ENCODE measurements around the gene CFAP73.
"Not testable (repeated sequence)": the region's sequence is repeated elsewhere in the genome, so short reads cannot be mapped to it uniquely, and the experiment has no call there.

CFAP73 gene

GRCh38 chr12:113120670-113121370 lies 28.7 kb upstream of the CFAP73 start:
- no peak for DNase-seq

GRCh38 chr12:113127791-113128199 lies 21.7 kb upstream of the CFAP73 start:
- no peak for DNase-seq

- no peak for DNase-seq
These were observed 20.5 kb upstream of the CFAP73 start for GRCh38 chr12:113128802-113129663.

DNA sequence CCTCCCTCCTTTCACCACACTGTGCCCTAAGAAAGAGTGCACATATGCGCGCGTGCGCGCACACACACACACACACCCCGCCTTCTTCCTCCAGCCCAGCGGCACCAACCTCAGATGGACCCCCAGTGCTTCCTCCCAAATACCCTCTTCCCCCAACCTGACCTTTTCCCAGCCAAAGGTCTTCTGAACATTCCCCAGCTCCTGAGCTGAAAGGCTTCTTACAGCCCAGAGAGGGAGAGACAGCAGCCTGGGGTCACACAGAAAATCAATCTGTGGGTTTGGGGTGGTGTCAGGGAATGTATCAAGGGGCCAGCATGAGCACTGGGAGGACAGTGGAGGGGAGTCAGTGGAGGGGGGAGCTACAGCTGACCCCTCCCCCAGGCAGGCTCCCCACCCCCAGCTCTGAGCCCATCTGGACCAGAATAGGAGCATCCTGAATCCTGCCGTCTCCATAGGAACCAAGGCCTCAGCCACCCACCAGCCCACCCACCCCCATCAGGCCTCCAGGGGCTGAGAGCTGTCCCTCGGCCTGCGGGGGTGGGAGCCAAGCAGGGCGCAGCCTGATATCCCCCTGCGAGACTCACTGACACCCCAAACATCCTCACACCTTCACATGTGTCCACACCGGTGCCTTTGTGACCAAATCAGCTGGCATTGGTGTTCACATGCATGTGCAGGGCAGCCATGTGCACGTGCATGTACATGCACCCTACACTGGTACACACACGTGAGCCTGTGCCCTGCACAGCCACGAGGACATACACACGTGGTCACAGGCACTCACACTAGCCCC lies 19.7 kb upstream of the CFAP73 start:
- no peak for DNase-seq

DNA sequence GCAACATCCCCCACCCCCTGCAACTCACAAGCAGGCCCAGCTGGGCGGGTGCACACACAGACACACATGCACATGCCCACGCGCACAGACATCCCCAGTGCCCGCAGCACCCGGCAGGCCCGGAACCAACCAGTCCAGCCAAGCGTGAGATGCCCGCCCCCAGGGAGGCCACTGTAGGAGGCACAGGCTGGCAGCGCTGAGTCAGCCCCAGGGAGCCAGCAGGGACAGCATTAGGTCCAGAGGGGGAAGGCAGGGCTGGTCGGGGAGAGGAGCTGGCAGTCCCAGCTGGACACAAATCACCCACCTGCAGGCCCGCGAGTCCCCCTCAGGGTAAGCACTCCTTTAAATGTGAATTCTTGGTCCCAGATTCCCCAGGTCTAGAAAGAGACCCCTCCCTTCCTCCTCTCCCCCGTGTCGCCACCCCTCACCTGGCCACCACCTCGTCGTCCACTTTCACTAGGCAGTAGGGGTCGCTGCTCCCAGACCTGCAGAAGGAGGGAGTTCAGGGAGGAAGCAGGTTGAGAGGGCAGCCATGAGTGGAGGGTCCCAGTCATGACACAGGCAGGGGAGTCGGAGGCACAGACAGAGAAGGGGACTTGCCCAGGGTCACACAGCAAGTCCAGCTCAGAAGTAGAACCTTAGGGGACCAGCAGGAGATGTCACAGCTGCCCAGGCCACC lies 18.9 kb upstream of the CFAP73 start:
- peak; percentile 45 for DNase-seq

DNA sequence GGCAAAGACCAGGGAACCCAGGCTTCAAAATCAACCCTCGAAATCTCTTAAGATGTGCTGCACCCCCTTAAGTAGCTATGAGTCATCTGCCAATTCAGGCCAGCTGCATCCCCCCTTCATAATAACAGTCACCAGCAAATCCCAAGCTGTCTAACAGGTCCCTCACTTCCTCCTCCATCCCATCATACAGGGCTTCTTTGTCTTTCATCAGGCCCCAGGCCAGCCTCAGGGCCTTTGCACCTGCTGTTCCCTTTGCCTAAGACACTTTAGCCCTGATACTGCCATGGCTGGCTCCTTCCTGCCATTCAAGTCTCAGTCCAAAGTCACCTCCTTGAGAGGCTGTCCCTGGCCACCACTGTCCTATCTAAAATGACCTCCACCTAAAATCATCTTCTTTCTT lies 18.0 kb upstream of the CFAP73 start:
- DNase-seq: no peak

DNA sequence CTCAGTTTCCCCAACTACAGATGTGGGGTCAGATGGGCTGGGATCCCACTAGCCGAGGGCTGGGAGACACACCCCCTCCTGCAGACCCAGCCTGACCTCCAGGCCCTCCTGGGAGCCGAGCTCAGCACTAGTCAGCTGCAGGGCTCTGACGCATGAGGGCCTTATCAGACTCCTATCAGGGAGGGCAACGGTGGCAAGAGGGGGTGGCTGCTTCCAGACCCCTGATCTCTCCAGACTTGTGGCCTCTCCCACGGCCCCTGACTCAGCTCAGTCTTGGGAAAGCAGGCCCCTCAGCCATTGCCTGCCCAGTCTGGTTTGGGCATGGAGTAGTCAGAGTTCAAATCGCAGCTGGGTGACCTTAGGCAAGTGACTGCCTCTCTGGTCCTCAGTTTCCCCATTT lies 16.5 kb upstream of the CFAP73 start:
- DNase-seq: no peak

GRCh38 chr12:113133666-113134065 lies 15.9 kb upstream of the CFAP73 start:
- no peak for DNase-seq

GRCh38 chr12:113134071-113134470 lies 15.5 kb upstream of the CFAP73 start:
- DNase-seq: no peak

- DNase-seq: no peak
These were observed 15.0 kb upstream of the CFAP73 start for GRCh38 chr12:113134521-113134951.

DNA sequence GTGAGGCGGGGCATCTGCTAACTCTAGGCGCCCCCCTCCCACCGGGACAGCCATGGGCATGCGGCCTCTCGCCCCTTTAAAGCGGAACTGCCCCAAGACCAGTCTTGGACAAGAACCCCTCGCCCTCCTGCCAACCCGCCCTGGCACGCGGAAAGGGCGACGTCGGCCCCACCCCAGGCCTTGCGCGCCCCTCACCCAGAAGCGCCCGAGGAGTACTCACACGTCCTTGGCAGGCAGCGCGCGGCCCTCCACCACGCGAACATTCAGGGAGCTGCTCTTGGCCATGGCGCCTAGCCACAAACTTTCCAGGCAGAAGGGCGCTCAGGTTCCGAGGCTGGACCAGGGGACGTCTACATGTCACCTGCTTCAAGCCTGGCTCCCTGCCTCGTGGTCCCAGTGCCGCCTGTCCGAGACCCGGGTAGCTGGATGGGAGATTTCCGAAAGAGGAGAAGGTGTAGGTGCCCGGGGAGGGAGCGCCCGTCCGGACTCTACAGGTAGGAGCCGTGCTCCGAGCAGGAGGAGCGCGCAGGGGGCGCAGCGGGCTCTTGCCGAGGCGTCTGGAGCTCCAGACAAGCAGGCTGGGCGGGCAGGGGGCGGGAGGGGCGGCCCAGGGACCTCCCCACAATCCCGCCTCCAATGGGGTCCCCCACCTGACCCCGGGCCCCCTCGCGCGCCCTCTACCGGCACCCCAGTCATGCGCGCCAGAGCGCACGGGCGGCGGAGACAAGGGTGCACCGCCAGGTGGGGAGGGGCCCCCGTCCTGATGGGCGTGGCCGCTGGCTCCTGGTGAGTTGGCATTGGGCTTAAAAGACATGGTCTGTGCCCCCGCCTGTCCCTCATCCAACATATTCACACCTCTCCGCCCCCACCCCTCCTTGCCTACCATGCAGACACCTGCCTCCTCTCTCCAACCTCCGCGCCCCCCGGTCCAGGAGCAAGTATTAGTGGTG lies 14.1 kb upstream of the CFAP73 start, which contains the start of gene RASAL1:
RASAL1 (minus strand) TSS at position 584 of the 950 bp plus-strand sequence; CDS start at position 285, 299 bp downstream.
- DNase-seq: peak; percentile 89

GRCh38 chr12:113136128-113136989 lies 13.2 kb upstream of the CFAP73 start:
- DNase-seq: no peak

- DNase-seq: no peak
These were observed 12.5 kb upstream of the CFAP73 start for GRCh38 chr12:113136990-113137511.

- DNase-seq: no peak
These were observed 11.4 kb upstream of the CFAP73 start for GRCh38 chr12:113137861-113138783.

DNA sequence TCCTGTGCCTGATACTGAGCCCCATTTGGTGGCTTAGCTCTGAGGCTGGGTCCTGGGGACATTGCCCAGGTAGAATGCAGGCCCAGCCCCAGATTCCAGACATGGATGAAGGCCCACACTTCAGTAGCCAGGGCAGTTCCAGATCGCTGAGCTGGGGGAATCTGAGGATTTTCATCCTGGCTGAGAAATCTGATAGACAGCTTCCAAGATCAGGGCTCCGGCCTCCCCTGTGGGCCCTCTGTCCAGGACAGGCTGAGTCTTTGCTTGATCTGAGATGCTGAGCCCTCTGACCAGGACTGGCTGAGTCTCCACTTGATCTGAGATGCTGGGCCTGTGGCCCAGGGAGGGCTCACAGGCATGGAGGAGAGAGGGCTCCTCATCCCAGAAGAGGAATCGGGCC lies 10.7 kb upstream of the CFAP73 start:
- no peak for DNase-seq

DNA sequence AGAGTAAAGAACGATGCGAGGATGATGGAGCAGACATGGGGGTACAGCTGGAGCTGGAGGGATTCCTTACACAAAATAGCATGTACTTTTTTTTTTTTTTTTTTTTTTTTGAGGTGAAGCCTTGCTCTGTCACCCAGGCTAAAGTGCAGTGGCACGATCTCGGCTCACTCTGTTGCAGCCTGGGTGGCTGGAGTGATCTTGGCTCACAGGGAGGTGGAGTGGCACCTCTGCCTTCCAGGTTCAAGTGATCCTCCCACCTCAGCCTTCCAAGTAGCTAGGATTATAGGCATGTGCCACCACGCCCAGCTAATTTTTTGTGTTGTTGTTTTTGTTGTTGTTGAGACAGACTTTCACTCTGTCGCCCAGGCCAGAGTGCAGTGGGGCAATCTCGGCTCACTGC lies 8.8 kb upstream of the CFAP73 start:
- no peak for DNase-seq

GRCh38 chr12:113141716-113142115 lies 7.8 kb upstream of the CFAP73 start:
- not testable (repeated sequence) for DNase-seq

- no peak for DNase-seq
These were observed 7.2 kb upstream of the CFAP73 start for GRCh38 chr12:113142173-113142885.

Measured in NCI-H2171 (cell line).